HG03039 (cell line): ENCODE data around the gene SLC7A14.
A peak's percentile ranks its signal among the peaks of the same experiment; 100 is the strongest.

Experiments
- ATAC-seq: cut with Tn5 transposase; IDR thresholded peaks from one replicate; pipeline ENCODE4 v1.9.1; 2021; ENCODE audit warnings: mild to moderate bottlenecking, moderate library complexity; ENCODE audit not compliant: unreplicated experiment

The SLC7A14 gene

GRCh38 chr3:170585937-170586310 is at the start of gene SLC7A14:
TSS of gene SLC7A14 (minus strand) at chr3:170586075. CDS start at chr3:170526936, 59,139 bp downstream.
- no peak for ATAC-seq

- ATAC-seq: no peak
These were observed 49.5 kb upstream of the SLC7A14 start for GRCh38 chr3:170635385-170635735.

GRCh38 chr3:170634663-170635384 is 48.9 kb upstream of the SLC7A14 start:
- ATAC-seq: peak; percentile 74

GRCh38 chr3:170633573-170633972 is 47.7 kb upstream of the SLC7A14 start:
- ATAC-seq: no peak

- ATAC-seq: peak; percentile 74
These were observed 46.9 kb upstream of the SLC7A14 start for GRCh38 chr3:170632780-170633179.

GRCh38 chr3:170631755-170632488 is 46.0 kb upstream of the SLC7A14 start:
- no peak for ATAC-seq

GRCh38 chr3:170623524-170623923 is 37.6 kb upstream of the SLC7A14 start:
- no peak for ATAC-seq

GRCh38 chr3:170622369-170623159 is 36.7 kb upstream of the SLC7A14 start:
- no peak for ATAC-seq

GRCh38 chr3:170621256-170621655 is 35.4 kb upstream of the SLC7A14 start:
- no peak for ATAC-seq

- no peak for ATAC-seq
These were observed 28.5 kb upstream of the SLC7A14 start for GRCh38 chr3:170614214-170614966.

GRCh38 chr3:170611751-170612150 is 25.9 kb upstream of the SLC7A14 start:
- no peak for ATAC-seq

GRCh38 chr3:170610321-170610884 is 24.5 kb upstream of the SLC7A14 start:
- ATAC-seq: no peak

GRCh38 chr3:170608475-170608874 is 22.6 kb upstream of the SLC7A14 start:
- ATAC-seq: no peak

- ATAC-seq: no peak
These were observed 20.8 kb upstream of the SLC7A14 start for GRCh38 chr3:170606675-170607074.

GRCh38 chr3:170605490-170605889 is 19.6 kb upstream of the SLC7A14 start:
- ATAC-seq: no peak

- no peak for ATAC-seq
These were observed 18.1 kb upstream of the SLC7A14 start for GRCh38 chr3:170603770-170604510.

- ATAC-seq: no peak
These were observed 16.7 kb upstream of the SLC7A14 start for GRCh38 chr3:170602556-170602955.

GRCh38 chr3:170600005-170600624 is 14.2 kb upstream of the SLC7A14 start:
- ATAC-seq: no peak

- no peak for ATAC-seq
These were observed 13.2 kb upstream of the SLC7A14 start for GRCh38 chr3:170599091-170599490.
